Central memory CD4-positive, alpha-beta T cell (primary cell): ENCODE data around the gene ATP10A.

ENCODE experiments used
- DNase-seq: peaks from one replicate; pipeline ENCODE4 v3.0.0; 2022

ATP10A gene

GRCh38 chr15:25852661-25853524 lies 10.2 kb downstream of the ATP10A start:
- no peak for DNase-seq

- no peak for DNase-seq
These were observed 11.1 kb downstream of the ATP10A start for GRCh38 chr15:25852027-25852426.

DNA sequence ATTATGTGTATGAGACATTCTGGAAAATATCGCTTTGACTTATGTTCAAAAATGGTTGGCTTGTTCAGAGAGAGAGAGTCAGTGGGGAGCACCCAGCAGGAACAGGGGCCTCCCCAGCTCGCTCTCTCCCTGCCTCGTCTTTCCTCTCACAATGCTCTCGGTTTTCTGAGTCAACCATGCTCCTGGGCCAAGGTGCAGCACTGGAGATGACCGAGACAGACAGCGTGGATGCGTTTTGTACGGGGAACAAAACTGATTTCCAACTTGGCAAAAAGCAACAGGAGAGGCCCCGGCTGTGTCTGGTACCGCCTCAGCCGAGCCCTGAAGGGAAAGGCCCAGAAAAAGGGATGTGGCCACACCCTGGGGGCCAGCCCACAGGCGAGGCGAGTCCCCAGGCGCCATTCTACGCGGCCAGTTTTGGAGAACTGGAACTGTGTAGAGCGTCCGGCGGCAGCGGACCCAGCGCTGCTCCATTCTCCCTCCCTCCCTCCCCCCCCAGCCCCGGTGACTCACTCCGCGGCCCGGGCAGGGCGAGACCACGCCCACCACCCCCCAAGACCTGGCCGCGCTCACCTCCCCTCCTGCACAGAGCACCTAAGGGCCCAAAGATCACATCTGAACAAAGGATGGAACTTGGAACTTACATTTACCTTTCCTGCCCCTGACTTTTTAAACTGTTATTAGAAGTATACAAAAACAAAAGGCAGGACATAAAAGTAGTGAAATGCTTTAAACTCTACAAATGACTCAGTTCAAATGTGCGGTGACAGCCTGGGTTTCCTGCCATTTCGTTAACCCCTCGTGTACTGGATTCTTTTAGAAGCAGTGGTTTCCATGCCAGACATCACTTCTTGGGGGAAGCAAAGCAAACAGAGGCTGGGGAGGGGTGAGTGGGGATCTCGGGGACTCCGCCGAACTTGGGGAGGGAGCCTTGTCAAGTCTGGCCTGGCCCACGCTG lies 12.7 kb downstream of the ATP10A start:
- peak; percentile 72 for DNase-seq

DNA sequence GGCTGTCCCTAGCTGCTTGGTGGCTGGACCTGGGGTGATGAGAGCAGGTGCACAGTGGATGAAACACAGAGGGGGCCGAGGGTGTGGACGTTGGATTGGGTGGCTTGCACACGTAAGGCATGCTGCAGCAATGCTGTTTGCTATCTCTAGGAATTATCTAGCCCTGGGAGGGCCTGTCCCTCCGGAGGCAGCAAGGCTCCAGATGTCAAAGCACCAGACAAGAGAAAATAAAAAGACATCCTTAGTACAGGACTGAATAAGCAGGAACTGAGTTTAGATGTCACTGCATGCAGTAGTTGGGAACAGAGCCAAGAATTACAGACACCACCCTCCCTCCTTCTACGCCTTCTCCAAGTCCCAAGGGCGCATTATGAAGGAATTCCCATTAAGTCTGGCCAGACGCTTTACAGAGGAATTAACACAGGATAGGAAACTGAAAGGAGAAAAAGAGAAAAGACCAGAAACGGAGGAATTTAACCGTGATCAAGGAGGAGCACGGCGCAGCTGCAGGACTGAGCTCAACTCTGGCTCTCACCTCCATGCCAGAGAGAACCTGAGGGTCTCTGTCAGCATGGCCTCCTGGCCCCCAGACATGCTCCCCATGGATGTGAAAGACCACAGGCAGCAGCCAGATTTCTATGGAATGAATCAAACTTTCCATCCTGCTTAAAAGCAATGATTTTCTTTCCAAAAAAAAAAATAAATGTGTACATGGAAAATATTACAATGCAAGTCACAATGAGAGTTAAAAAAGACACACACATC lies 13.8 kb downstream of the ATP10A start:
- no peak for DNase-seq

GRCh38 chr15:25848784-25849156 lies 14.4 kb downstream of the ATP10A start:
- no peak for DNase-seq

DNA sequence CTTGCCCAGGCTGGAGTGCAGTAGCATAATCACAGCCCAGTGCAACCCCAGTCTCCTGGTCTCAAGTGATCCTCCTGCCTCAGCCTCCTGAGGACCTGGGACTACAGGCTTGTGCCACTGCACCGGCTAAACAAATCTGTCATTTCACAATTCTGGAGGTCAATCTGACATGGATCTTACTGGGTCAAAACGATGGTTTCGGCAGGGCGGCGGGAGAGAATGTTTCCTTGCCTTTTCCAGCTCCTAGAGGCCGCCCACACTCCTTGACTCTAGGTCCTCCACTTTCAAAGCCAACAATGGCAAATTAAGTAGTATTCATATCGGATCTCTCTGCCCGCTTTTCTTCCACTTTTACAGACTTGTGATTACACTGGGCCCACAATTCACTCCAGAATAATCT lies 14.8 kb downstream of the ATP10A start:
- DNase-seq: no peak

DNA sequence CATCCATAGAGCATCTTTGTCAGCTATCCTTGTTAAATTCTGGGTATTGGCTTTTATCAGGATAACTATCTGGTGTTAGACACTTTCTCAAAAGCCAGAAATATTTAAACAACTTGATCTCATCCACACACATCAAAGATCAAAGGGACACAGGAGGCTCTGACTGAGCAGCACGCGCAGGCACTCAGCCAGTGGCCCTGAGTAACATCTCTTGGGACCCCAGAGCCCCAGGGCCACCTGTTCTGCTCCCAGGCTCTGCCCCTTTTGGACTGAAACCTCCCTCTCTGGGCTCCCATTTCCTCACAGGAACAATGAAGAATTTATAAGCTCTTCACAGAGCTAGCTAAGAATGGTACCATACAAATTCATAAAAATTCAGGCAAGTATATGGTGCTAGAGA lies 16.1 kb downstream of the ATP10A start:
- no peak for DNase-seq

- DNase-seq: peak; percentile 57
These were observed 16.8 kb downstream of the ATP10A start for GRCh38 chr15:25846377-25846776.

- DNase-seq: no peak
These were observed 18.0 kb downstream of the ATP10A start for GRCh38 chr15:25844981-25845680.

DNA sequence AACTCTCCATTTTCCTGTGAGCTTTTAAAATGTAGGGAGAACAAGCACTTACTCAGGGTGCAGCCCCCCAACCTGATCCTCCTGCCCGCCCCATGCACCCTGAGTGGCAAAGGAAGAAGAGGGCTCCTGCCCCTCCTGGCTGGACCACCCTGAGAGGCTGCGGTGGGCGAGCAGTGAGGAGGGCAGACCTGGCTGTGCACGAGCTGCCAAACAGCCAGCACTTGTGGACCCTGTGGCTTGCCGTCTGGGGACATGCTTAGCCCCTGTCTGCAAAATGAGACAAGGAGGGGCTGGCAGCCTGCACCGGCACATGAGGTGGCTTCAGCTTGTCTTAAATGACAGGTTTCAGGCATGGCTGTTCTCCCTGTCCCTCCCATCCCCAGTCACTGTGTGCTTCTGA lies 18.6 kb downstream of the ATP10A start:
- DNase-seq: no peak

GRCh38 chr15:25844076-25844475 lies 19.1 kb downstream of the ATP10A start:
- no peak for DNase-seq

- no peak for DNase-seq
These were observed 23.4 kb downstream of the ATP10A start for GRCh38 chr15:25839638-25840156.

DNA sequence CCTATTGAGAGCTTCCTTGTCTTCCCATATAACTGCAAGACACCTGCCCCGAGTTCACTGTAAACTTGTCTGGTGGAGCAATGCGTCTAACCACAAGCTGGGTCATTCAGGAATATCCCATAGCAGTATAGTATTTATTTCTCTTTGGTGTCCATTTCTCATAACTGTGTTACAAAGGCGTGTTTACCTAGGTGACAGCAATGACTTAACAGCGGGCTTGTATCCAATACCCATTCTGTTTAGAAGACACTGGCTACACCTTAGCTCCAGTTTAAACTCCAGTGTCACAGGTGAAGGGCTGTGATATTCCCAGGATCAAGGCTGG lies 24.3 kb downstream of the ATP10A start:
- DNase-seq: no peak

GRCh38 chr15:25838191-25838870 lies 24.8 kb downstream of the ATP10A start:
- DNase-seq: no peak

GRCh38 chr15:25832158-25832557 lies 31.0 kb downstream of the ATP10A start:
- no peak for DNase-seq

DNA sequence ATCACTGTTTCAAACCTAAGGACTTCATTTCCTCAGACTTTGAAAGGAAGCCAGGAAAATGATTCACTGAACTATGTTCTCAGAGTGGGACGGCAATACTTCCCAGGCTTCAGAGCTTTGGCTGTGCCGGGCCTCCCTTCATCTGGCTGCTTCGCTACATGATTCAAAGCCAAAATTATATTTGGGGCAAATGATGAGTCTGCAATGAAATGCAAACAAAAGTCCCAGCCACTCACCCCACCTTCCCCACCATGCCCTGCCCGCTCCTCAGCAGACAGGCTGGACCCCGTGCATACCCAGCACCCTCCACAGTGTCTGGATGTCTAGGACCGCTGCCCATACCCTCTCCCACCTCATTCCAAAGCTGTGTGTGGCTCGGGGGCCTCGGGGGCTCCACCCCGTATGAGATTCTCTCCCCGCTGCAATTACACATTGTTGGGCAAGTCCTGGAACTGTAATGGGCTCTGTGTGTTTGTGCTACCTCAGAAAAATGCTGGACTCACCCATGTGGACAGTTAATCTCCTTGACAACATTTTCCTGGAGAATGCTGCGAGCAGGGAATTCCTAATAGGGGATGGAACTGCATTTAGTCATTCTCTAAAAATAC lies 32.2 kb downstream of the ATP10A start:
- DNase-seq: no peak

DNA sequence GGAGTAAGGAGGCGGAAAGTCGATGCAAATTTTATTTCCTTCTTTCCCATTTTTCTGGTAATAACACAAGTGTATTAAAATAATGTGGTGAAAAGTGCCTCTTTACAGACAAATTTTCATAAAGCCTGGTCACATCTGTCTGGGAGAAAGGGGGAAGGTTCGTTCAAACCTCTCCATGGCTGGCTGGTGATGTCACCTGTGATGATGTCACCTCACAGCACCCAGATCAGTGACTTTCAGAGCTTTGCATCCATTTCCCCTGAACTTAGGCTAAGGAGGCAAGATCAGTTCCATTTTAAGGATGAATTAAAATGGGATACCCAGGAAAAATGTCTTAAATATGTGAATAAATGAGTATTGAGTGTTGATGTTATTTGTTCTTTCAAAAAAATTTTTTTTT lies 34.1 kb downstream of the ATP10A start:
- no peak for DNase-seq

- DNase-seq: no peak
These were observed 37.9 kb downstream of the ATP10A start for GRCh38 chr15:25825207-25825606.

DNA sequence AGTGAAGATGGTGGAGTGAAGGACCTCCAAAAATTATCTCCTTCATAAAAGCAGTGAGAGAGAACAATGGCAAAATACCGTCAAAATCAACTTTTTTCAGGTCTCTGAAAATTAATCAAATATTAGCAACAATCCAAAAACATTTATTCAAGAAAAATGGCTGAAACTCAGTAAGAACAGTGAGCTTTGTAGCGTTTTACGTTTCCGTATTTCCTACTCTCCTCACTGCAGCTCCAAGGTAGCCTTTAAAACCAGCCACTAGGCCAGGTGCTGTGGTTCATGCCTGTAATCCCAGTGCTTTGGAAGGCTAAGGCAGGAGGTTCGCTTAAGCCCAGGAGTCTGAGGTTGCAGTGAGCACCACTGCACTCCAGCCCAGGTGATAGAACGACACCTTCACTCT lies 38.5 kb downstream of the ATP10A start:
- no peak for DNase-seq

- DNase-seq: no peak
These were observed 50.3 kb downstream of the ATP10A start for GRCh38 chr15:25812845-25813244.

GRCh38 chr15:25812073-25812472 lies 51.1 kb downstream of the ATP10A start:
- peak; percentile 10 for DNase-seq
